NCI-H2107 (cell line): Measurements from ENCODE around the gene MBOAT1.
"Not testable (repeated sequence)": the region's sequence is repeated elsewhere in the genome, so short reads cannot be mapped to it uniquely, and the experiment has no call there.

Experiments
- DNase-seq: peaks from one replicate; lab custom pipeline; 2025; lab: John Stamatoyannopoulos, UW

Gene MBOAT1

GRCh38 chr6:20169786-20170185 lies 42.5 kb downstream of the MBOAT1 start:
- DNase-seq, result no peak

GRCh38 chr6:20169119-20169557 lies 43.1 kb downstream of the MBOAT1 start:
- no peak for DNase-seq

GRCh38 chr6:20168690-20169089 lies 43.6 kb downstream of the MBOAT1 start:
- DNase-seq, result no peak

GRCh38 chr6:20167601-20168000 lies 44.7 kb downstream of the MBOAT1 start:
- DNase-seq, result no peak

GRCh38 chr6:20166210-20166609 lies 46.1 kb downstream of the MBOAT1 start:
- no peak for DNase-seq

GRCh38 chr6:20162515-20162914 lies 49.8 kb downstream of the MBOAT1 start:
- no peak for DNase-seq

- DNase-seq, result no peak
These were observed 51.6 kb downstream of the MBOAT1 start for GRCh38 chr6:20160541-20161283.

GRCh38 chr6:20159781-20160540 lies 52.3 kb downstream of the MBOAT1 start:
- DNase-seq, result no peak

- no peak for DNase-seq
These were observed 53.2 kb downstream of the MBOAT1 start for GRCh38 chr6:20159098-20159497.

GRCh38 chr6:20158676-20159075 lies 53.6 kb downstream of the MBOAT1 start:
- DNase-seq, result no peak

GRCh38 chr6:20156824-20157223 lies 55.4 kb downstream of the MBOAT1 start:
- no peak for DNase-seq

GRCh38 chr6:20154753-20155152 lies 57.5 kb downstream of the MBOAT1 start:
- DNase-seq, result no peak

- DNase-seq, result no peak
These were observed 59.1 kb downstream of the MBOAT1 start for GRCh38 chr6:20153194-20153593.

GRCh38 chr6:20148433-20148832 lies 63.8 kb downstream of the MBOAT1 start:
- DNase-seq, result no peak

- no peak for DNase-seq
These were observed 64.8 kb downstream of the MBOAT1 start for GRCh38 chr6:20147469-20147868.

GRCh38 chr6:20146831-20147230 lies 65.4 kb downstream of the MBOAT1 start:
- DNase-seq, result not testable (repeated sequence)

GRCh38 chr6:20146291-20146690 lies 66.0 kb downstream of the MBOAT1 start:
- no peak for DNase-seq

- DNase-seq, result no peak
These were observed 69.4 kb downstream of the MBOAT1 start for GRCh38 chr6:20142866-20143265.

GRCh38 chr6:20141931-20142330 lies 70.3 kb downstream of the MBOAT1 start:
- DNase-seq, result no peak

- not testable (repeated sequence) for DNase-seq
These were observed 72.9 kb downstream of the MBOAT1 start for GRCh38 chr6:20139127-20139963.

GRCh38 chr6:20137837-20138236 lies 74.4 kb downstream of the MBOAT1 start:
- DNase-seq, result no peak

- DNase-seq, result no peak
These were observed 75.0 kb downstream of the MBOAT1 start for GRCh38 chr6:20137240-20137639.
